AG09309 (cell line): ENCODE data around the gene RELCH.

Experiments used
- DNase-seq: peaks from one replicate; pipeline ENCODE4 v3.0.0-alpha.2; 2010; ENCODE audit warnings: low read depth
- H3K4me3 ChIP-seq: 2 replicates; pipeline ENCODE4 v1.5.1; 2011; ENCODE audit warnings: mild to moderate bottlenecking, low read depth, low read length, moderate library complexity; ENCODE audit not compliant: control insufficient read depth
- TF ChIP-seq, protein P1 (sequence below): IDR thresholded peaks from 2 replicates; pipeline ENCODE4 v1.5.1; 2011; ENCODE audit warnings: mild to moderate bottlenecking, low read depth, low read length, inconsistent platforms; ENCODE audit not compliant: insufficient read depth, control insufficient read depth; ENCODE audit errors: missing control alignments

Gene RELCH

DNA sequence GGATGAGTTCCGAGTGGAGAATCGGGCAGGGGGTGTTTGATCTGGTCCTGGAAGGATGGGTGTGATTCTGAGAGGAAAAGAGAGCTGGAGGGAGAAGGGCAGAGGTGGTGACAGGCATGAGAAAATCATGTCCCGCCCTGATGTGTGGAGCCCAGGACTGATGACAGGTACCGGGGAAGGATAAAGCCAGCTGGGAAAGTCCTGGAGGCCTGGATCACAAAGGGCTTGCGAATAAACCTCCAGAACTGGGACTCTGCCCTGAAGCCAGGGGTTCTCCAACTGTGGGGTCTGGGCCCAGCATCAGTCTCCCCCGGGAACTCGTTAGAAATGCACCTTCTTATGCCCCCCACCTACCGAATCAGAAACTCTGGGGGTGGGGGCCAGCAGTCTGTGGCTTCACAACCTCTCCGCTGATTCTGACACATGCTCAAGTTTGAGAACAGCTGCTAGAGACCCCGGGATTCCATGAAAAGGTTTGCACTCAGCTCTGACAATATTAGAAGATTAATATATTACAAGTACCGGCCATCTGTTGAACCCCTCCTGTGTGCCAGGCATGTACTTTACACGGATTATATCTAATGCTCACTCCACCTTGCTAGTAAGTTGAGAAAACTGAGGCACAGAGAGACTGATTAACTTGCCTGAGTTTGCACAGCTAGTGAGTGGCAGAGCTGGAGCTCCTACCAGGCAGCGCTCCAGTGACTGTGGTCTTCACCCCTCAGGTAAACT, 146.1 kb downstream of the RELCH start:
- no peak overlapping the region for H3K4me3 ChIP-seq
- TF ChIP-seq, protein P1, sequence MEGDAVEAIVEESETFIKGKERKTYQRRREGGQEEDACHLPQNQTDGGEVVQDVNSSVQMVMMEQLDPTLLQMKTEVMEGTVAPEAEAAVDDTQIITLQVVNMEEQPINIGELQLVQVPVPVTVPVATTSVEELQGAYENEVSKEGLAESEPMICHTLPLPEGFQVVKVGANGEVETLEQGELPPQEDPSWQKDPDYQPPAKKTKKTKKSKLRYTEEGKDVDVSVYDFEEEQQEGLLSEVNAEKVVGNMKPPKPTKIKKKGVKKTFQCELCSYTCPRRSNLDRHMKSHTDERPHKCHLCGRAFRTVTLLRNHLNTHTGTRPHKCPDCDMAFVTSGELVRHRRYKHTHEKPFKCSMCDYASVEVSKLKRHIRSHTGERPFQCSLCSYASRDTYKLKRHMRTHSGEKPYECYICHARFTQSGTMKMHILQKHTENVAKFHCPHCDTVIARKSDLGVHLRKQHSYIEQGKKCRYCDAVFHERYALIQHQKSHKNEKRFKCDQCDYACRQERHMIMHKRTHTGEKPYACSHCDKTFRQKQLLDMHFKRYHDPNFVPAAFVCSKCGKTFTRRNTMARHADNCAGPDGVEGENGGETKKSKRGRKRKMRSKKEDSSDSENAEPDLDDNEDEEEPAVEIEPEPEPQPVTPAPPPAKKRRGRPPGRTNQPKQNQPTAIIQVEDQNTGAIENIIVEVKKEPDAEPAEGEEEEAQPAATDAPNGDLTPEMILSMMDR = no peak
- DNase-seq = no peak

DNA sequence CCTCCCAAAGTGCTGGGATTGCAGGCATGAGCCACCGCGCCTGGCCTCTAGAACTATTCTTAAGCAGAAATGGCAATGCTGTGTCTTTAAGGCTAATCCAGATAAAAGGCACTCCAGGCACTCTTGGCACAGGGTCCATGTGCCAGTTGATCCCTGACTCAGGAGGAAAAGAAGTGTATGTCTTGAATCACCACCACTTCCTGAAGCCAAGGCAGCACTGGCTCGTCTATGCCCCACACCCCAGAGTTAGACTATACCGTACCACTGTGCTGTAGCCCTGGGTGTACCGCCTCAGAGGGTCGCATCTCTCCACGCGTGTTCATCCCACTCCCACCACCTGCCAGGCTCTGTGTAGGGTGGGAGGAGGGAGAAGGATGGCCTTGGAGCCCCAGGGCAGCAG, 147.1 kb downstream of the RELCH start:
- TF ChIP-seq, protein P1 = no peak
- DNase-seq = no peak
- no peak overlapping the region for H3K4me3 ChIP-seq

DNA sequence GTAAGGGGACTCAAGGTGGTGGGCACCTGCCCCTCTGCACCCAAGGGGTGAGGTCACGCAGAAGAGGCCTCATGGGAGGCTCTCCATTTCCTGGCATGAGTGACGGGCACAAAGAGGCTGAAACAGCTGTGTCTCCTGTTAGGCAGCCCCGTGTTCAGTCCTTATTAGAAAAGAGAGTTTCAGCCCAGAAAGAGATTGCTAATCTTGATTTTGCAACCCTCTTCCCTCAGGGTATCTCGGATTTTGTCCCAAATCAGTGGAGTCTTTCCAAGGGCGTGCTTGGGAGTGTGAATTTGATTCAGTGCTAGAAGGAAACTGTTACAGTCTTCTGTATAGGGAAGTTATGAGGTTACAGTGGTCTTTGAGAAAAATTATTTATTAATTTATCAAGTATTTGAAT, 148.4 kb downstream of the RELCH start:
- DNase-seq = no peak
- TF ChIP-seq, protein P1 = no peak
- no peak overlapping the region for H3K4me3 ChIP-seq

DNA sequence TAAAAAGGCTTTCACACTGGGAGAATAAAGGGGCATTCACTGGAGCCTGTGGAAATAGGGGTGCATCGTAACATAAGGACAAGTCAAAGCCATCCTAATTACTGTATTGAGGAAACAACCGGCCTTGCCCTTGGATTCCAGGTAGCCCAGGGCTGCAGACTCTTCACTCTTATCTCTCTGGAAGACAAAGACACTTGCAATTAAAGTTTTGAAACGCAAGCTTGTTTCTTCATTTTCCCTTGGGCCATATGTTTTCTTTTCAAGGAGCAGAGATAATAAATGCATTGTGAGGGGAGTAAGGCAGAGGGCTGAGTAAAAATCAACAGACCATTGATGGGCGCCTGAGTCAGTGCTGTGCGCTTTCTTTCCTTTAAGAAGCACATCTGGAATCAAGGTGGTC, 149.6 kb downstream of the RELCH start:
- DNase-seq = no peak
- no peak overlapping the region for H3K4me3 ChIP-seq
- TF ChIP-seq, protein P1 = no peak

DNA sequence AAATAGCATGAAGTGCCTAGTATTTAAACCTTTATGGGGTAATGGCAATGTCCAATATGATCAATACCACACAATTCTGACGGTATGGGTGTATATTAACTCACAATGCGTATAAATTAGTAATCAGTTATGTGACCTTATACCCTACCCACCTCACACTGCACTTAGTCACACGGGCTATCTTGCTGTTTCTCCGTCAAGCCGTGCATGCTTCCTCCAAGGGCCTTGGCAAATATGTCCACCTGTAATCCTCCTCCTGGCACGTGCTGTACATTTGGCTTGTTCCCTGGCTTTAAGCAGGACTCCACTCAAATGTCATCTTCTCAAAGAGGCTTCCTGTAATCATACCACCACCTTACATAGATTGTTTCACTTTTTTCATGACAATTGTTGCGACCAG, 150.3 kb downstream of the RELCH start:
- no peak overlapping the region for H3K4me3 ChIP-seq
- DNase-seq = no peak
- TF ChIP-seq, protein P1 = no peak

DNA sequence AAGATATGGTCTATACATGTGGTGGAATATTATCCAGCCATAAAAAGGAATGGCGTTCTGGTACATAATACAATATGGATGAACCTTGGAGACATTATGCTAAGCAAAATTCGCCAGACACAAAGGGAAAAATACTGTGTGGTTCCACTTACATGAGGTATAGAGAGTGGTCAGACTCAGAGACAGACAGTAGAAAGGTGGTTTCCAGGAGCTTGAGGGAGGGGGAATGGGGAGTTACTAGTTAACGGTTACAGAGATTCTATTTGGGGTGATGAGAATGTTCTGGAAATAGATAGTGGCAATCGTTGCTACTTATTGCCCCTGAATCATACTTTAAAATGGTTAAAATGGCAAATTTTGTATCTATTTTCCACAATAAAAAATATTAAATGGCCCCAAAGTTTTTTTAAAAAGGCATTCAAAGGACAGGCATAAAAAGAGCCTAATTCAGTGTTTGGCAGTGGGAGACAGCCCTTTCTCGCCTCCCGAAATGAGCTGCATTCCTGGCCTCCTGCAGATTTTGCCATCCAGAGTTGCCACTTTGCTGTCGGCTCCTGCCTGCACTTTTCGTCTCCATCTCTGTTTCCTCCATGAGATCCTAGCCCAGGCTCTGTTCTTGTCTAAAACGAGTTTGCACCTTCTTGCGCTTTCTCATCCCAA, 151.5 kb downstream of the RELCH start:
- DNase-seq = no peak
- TF ChIP-seq, protein P1 = no peak
- no peak overlapping the region for H3K4me3 ChIP-seq
